ENCODE measurements around the gene DDX59. TPM values are rescaled to one million over a fixed set of nuclear protein-coding genes. Genes with fewer than 3 reads are reported as not detected.
A peak's percentile ranks its signal among the peaks of the same experiment; 100 is the strongest.
"Not testable (repeated sequence)": the region's sequence is repeated elsewhere in the genome, so short reads cannot be mapped to it uniquely, and the experiment has no call there.

DDX59 gene
- total and polyA plus RNA-seq, 7 experiments from 2014 or later, result 15.0 to 41.3 (median 26.1) TPM

DNA sequence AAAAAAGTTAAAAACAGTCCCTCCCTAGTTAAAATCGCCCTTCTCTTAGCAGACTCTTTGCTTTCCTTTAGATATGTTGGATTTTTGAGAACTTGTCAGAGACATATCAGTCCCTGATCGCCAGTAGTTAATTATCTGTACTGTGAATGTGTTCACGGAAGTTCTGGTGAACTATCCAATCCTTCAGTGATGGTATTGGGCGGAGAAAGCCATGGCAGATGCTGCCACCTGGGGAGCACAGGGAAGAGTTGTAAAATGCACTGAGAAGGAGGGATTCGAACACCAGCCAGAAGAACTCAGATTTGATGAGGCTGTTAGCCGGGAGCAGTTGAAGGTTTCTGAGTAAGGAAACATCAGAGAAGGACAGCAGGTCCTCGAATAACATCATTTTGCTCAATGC, 31.6 kb downstream of the DDX59 start:
- H3K27ac ChIP-seq (ENCODE audit: low read depth, low read length), result no peak overlapping the region
- intact Hi-C loops (cut with micrococcal nuclease), result no loop called here

GRCh38 chr1:200636681-200637080, 33.0 kb downstream of the DDX59 start:
- H3K4me1 Mint-ChIP-seq, result peaks cover 0 to 10% (median 0%) of the 10 kb centered on the region in 7 donors
- no peaks in the 10 kb centered on the region for H3K9me3 Mint-ChIP-seq
- H3K27ac Mint-ChIP-seq, result peak overlapping the region in 1 of 9 donors; percentile 51
- DNase-seq (no peak), ATAC-seq (no peak)
- CTCF ChIA-PET, result interaction anchor here (1.3 kb wide), 1 partner anchor 14 kb away, joined by 4 read pairs; no protein-coding TSS in a partner anchor
- POLR2A ChIA-PET, result no interaction called here
- Histone ChIP-seq H3K27me3 (ENCODE audit: control insufficient read depth in 2 of 2, insufficient read depth in 2 of 2, low read length in 2 of 2) (no peaks in the 10 kb centered on the region), H3K9me3 (ENCODE audit: control insufficient read depth in 2 of 3, low read length in 3 of 3) (no peaks in the 10 kb centered on the region), H3K27ac (ENCODE audit: low read depth, low read length) (no peak overlapping the region), H3K4me1 (ENCODE audit: control insufficient read depth in 2 of 2, insufficient read depth in 2 of 2, low read length in 2 of 2) (no peaks in the 10 kb centered on the region), H3K36me3 (ENCODE audit: control insufficient read depth in 2 of 3, insufficient read depth in 3 of 3, low read length in 3 of 3) (peaks cover 0 to 4% (median 0%) of the 10 kb centered on the region in 3 experiments), H3K4me3 (ENCODE audit: low read length) (no peak overlapping the region)
- H3K4me3 Mint-ChIP-seq, result no peak overlapping the region
- peaks cover 0 to 20% (median 8%) of the 10 kb centered on the region in 5 donors for H3K36me3 Mint-ChIP-seq
- intact Hi-C loops (cut with micrococcal nuclease), result no loop called here
- H3K27me3 Mint-ChIP-seq, result no peaks in the 10 kb centered on the region

More for the DNA sequence above, 31.6 kb downstream of the DDX59 start:
- H3K36me3 ChIP-seq (ENCODE audit: control insufficient read depth in 2 of 3, insufficient read depth in 3 of 3, low read length in 3 of 3), result peaks cover 0 to 4% (median 0%) of the 10 kb centered on the region in 3 experiments
- H3K4me1 ChIP-seq (ENCODE audit: control insufficient read depth in 2 of 2, insufficient read depth in 2 of 2, low read length in 2 of 2), result no peaks in the 10 kb centered on the region
- no peaks in the 10 kb centered on the region for H3K27me3 ChIP-seq (ENCODE audit: control insufficient read depth in 2 of 2, insufficient read depth in 2 of 2, low read length in 2 of 2)
- H3K4me3 Mint-ChIP-seq, result no peak overlapping the region
- ChIA-PET CTCF (interaction anchor here (0.6 kb wide), 1 partner anchor 15 kb away, joined by 4 read pairs; no protein-coding TSS in a partner anchor), POLR2A (no interaction called here)
- DNase-seq (no peak), ATAC-seq (no peak)
- peaks cover 0 to 20% (median 8%) of the 10 kb centered on the region in 5 donors for H3K36me3 Mint-ChIP-seq
- peak overlapping the region in 1 of 9 donors; percentile 51 for H3K27ac Mint-ChIP-seq
- no peaks in the 10 kb centered on the region for H3K9me3 Mint-ChIP-seq
- no peaks in the 10 kb centered on the region for H3K27me3 Mint-ChIP-seq
- H3K4me1 Mint-ChIP-seq, result peaks cover 0 to 10% (median 0%) of the 10 kb centered on the region in 7 donors
- H3K9me3 ChIP-seq (ENCODE audit: control insufficient read depth in 2 of 3, low read length in 3 of 3), result no peaks in the 10 kb centered on the region
- H3K4me3 ChIP-seq (ENCODE audit: low read length), result no peak overlapping the region

DNA sequence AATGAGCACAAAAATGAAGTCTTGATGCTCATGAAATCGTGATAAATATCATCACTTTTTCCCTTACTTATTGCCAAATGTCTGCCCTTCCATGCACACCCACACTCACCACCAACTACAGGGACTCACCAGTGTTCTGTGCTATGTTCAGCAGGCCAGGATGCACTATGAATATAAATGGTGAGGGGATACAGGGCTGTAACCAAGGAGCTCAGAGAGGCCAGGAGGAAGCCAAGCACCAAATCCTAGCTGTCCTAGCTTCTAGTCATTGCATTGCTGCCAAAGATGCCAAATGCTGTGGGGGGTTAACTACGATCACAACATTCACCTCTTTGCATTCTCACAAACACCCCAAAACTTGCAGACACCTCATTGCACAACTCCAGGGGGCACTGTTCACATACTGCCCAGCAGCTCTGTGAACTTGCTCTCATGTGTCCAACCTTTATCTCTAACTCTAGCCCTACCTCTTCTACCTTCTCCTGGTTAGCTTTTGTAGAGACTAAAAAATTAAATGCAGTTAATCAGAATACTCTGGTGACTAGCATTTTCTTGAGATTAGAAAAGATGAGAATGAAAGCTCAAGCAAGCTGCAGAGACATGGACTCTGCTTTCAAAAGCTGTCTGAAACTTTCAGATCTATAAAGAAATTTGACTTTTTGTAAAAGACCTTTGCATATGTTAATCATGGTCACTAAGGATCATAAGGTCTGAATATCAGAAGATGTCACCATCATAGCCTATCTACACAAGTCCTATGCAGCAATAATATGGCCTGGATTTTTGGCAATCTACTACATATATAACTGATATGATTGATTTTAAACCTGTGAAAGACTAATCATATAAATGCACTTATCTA, 35.2 kb downstream of the DDX59 start:
- POLR2A ChIA-PET, result no interaction called here
- Histone ChIP-seq H3K4me1 (ENCODE audit: control insufficient read depth in 2 of 2, insufficient read depth in 2 of 2, low read length in 2 of 2) (no peaks in the 10 kb centered on the region), H3K27ac (ENCODE audit: low read depth, low read length) (no peak overlapping the region), H3K9me3 (ENCODE audit: control insufficient read depth in 2 of 3, low read length in 3 of 3) (no peaks in the 10 kb centered on the region), H3K27me3 (ENCODE audit: control insufficient read depth in 2 of 2, insufficient read depth in 2 of 2, low read length in 2 of 2) (no peaks in the 10 kb centered on the region), H3K4me3 (ENCODE audit: low read length) (no peak overlapping the region), H3K36me3 (ENCODE audit: control insufficient read depth in 2 of 3, insufficient read depth in 3 of 3, low read length in 3 of 3) (no peaks in the 10 kb centered on the region)
- H3K4me1 Mint-ChIP-seq, result peaks cover 0 to 4% (median 0%) of the 10 kb centered on the region in 7 donors
- H3K27me3 Mint-ChIP-seq, result no peaks in the 10 kb centered on the region
- H3K27ac Mint-ChIP-seq, result peak overlapping the region in 1 of 9 donors; percentile 66
- H3K9me3 Mint-ChIP-seq, result no peaks in the 10 kb centered on the region
- H3K36me3 Mint-ChIP-seq, result peaks cover 0 to 12% (median 1%) of the 10 kb centered on the region in 5 donors
- CTCF ChIA-PET, result no interaction called here
- ATAC-seq (no peak), DNase-seq (no peak)
- intact Hi-C loops (cut with micrococcal nuclease), result no loop called here
- no peak overlapping the region for H3K4me3 Mint-ChIP-seq

- ChIA-PET CTCF (no interaction called here), POLR2A (no interaction called here)
- DNase-seq (no peak), ATAC-seq (no peak)
- Histone ChIP-seq H3K9me3 (ENCODE audit: control insufficient read depth in 2 of 3, low read length in 3 of 3) (no peaks in the 10 kb centered on the region), H3K27ac (ENCODE audit: low read depth, low read length) (no peak overlapping the region), H3K4me3 (ENCODE audit: low read length) (no peak overlapping the region), H3K27me3 (ENCODE audit: control insufficient read depth in 2 of 2, insufficient read depth in 2 of 2, low read length in 2 of 2) (no peaks in the 10 kb centered on the region), H3K36me3 (ENCODE audit: control insufficient read depth in 2 of 3, insufficient read depth in 3 of 3, low read length in 3 of 3) (no peaks in the 10 kb centered on the region), H3K4me1 (ENCODE audit: control insufficient read depth in 2 of 2, insufficient read depth in 2 of 2, low read length in 2 of 2) (peaks cover 0 to 9% of the 10 kb centered on the region in 2 donors)
- peaks cover 0 to 4% (median 0%) of the 10 kb centered on the region in 5 donors for H3K36me3 Mint-ChIP-seq
- intact Hi-C loops (cut with micrococcal nuclease), result no loop called here
- no peak overlapping the region for H3K4me3 Mint-ChIP-seq
- H3K9me3 Mint-ChIP-seq, result no peaks in the 10 kb centered on the region
- H3K4me1 Mint-ChIP-seq, result peaks cover 0 to 23% (median 4%) of the 10 kb centered on the region in 7 donors
- peak overlapping the region in 1 of 9 donors; percentile 6 for H3K27ac Mint-ChIP-seq
- H3K27me3 Mint-ChIP-seq, result no peaks in the 10 kb centered on the region
Measured at GRCh38 chr1:200631375-200631774, 38.3 kb downstream of the DDX59 start.

DNA sequence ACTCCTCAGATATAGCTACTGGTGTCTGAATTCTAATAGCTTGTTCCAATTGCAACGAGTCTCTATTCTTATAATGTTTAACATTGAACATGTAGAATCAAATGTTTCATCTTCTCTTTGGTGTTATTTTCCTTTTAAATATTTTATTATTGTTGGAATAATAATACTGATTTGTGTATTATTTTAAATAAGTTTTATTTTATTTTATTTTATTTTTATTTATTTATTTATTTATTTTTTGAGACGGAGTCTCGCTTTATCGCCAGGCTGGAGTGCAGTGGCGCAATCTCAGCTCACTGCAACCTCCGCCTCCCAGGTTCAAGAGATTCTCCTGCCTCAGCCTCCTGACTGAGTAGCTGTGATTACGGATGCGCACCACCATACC, 39.2 kb downstream of the DDX59 start:
- POLR2A ChIA-PET, result interaction anchor here (0.7 kb wide), 1 partner anchor 39 kb away, joined by 3 read pairs; the partner anchor contains the start of gene DDX59
- intact Hi-C loops (cut with micrococcal nuclease); H3K4me3 ChIP-seq (ENCODE audit: low read length); H3K27me3 Mint-ChIP-seq; H3K4me1 ChIP-seq (ENCODE audit: control insufficient read depth in 2 of 2, insufficient read depth in 2 of 2, low read length in 2 of 2); DNase-seq; H3K9me3 Mint-ChIP-seq; H3K36me3 Mint-ChIP-seq; H3K27ac Mint-ChIP-seq; H3K36me3 ChIP-seq (ENCODE audit: control insufficient read depth in 2 of 3, insufficient read depth in 3 of 3, low read length in 3 of 3); H3K9me3 ChIP-seq (ENCODE audit: control insufficient read depth in 2 of 3, low read length in 3 of 3); H3K4me3 Mint-ChIP-seq; H3K27me3 ChIP-seq (ENCODE audit: control insufficient read depth in 2 of 2, insufficient read depth in 2 of 2, low read length in 2 of 2); H3K27ac ChIP-seq (ENCODE audit: low read depth, low read length); ATAC-seq: not testable (repeated sequence)
- H3K4me1 Mint-ChIP-seq, result peaks cover 0 to 26% (median 4%) of the 10 kb centered on the region in 7 donors
- CTCF ChIA-PET, result interaction anchor here (0.8 kb wide), 1 partner anchor 1708 kb away, joined by 3 read pairs; no protein-coding TSS in a partner anchor

DNA sequence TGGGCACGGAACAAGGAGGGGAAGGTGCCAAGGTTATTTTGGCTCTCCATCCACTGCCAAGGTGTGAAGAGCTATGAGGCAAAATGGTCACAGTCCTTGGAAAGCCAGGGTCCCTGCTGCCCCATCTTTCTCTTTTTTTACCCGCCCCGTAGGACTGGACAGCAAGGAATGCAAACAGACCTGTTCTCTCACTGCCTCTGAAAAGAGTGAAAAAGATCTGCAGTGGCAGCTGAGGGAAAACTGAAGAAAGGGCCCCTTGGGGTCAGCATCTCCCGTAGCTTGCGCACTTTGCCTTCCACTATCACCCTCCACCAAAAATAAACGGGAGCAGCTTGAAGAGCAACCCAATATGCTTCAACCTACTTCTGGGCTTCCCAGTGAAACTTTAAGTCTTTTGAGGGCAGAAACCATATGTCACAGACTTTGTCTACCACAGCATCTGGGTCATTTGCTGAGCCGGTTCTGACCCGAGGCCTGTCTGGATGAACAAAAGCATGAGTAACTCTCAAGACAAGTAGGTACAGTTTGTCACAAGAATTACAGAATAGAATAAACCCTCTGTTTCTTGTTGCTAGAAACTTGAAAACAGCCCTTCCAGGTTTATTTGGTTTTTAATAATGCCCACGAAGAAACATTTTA, 39.7 kb downstream of the DDX59 start:
- CTCF ChIA-PET, result interaction anchor here (0.8 kb wide), 1 partner anchor 1709 kb away, joined by 3 read pairs; no protein-coding TSS in a partner anchor
- Mint-ChIP-seq H3K27me3 (no peaks in the 10 kb centered on the region), H3K4me3 (no peak overlapping the region), H3K36me3 (peaks cover 0 to 4% (median 0%) of the 10 kb centered on the region in 5 donors), H3K9me3 (no peaks in the 10 kb centered on the region), H3K27ac (no peak overlapping the region), H3K4me1 (peaks cover 0 to 31% (median 8%) of the 10 kb centered on the region in 7 donors)
- DNase-seq (no peak), ATAC-seq (no peak)
- intact Hi-C loops (cut with micrococcal nuclease), result no loop called here
- Histone ChIP-seq H3K9me3 (ENCODE audit: control insufficient read depth in 2 of 3, low read length in 3 of 3) (no peaks in the 10 kb centered on the region), H3K4me1 (ENCODE audit: control insufficient read depth in 2 of 2, insufficient read depth in 2 of 2, low read length in 2 of 2) (peaks cover 0 to 9% of the 10 kb centered on the region in 2 donors), H3K27ac (ENCODE audit: low read depth, low read length) (no peak overlapping the region), H3K36me3 (ENCODE audit: control insufficient read depth in 2 of 3, insufficient read depth in 3 of 3, low read length in 3 of 3) (no peaks in the 10 kb centered on the region), H3K4me3 (ENCODE audit: low read length) (no peak overlapping the region), H3K27me3 (ENCODE audit: control insufficient read depth in 2 of 2, insufficient read depth in 2 of 2, low read length in 2 of 2) (no peaks in the 10 kb centered on the region)
- POLR2A ChIA-PET, result interaction anchor here (0.7 kb wide), 1 partner anchor 40 kb away, joined by 3 read pairs; the partner anchor contains the start of gene DDX59

Measured in naive thymus-derived CD4-positive, alpha-beta T cell (primary cell).